NT2/D1 (cell line): ENCODE results near the gene OTUB2.

Experiments used
- SUZ12 ChIP-seq: IDR thresholded peaks from 2 replicates; pipeline ENCODE4 v1.6.1; 2011; ENCODE audit not compliant: insufficient read length, insufficient read depth; ENCODE audit errors: extremely low read depth
- YY1 ChIP-seq: IDR thresholded peaks from 2 replicates; pipeline ENCODE4 v1.6.1; 2011; ENCODE audit not compliant: insufficient read length, insufficient read depth
- ZNF274 ChIP-seq: IDR thresholded peaks from 2 replicates; pipeline ENCODE4 v1.6.1; 2011; ENCODE audit warnings: mild to moderate bottlenecking, low read depth, low read length

GRCh38 chr14:93984987-93985410 lies 41.1 kb upstream of the OTUB2 start:
- TF ChIP-seq ZNF274 (no peak), YY1 (no peak), SUZ12 (no peak)
